ENCODE data around the gene PAPPA. TPM values are rescaled to one million over a fixed set of nuclear protein-coding genes. Genes with fewer than 3 reads are reported as not detected.
A peak's percentile ranks its signal among the peaks of the same experiment; 100 is the strongest.

The PAPPA gene
- total and polyA plus RNA-seq, 9 donors: 0.61 to 5.5 (median 2.6) TPM

GRCh38 chr9:116212986-116213692 lies 59.5 kb downstream of the PAPPA start:
- no peaks in the 10 kb centered on the region for H3K4me1 ChIP-seq (ENCODE audit: insufficient read depth)
- TF ChIP-seq EP300 (IDR thresholded peaks at IDR 0.05) (no peak), CTCF (IDR thresholded peaks at IDR 0.05) (no peak), POLR2A (IDR thresholded peaks at IDR 0.05) (no peak)
- no peaks in the 10 kb centered on the region for H3K9me3 ChIP-seq
- DNase-seq: no peak
- no peaks in the 10 kb centered on the region for H3K36me3 ChIP-seq
- intact Hi-C loops (cut with DNase I): no loop called here
- H3K27ac ChIP-seq: no peak overlapping the region
- no peaks in the 10 kb centered on the region for H3K27me3 ChIP-seq
- WGBS, 3 donors: 69 to 79% (median 70%) methylated on average over 2 of the region's 2 CpGs
- H3K4me3 ChIP-seq: no peak overlapping the region

- intact Hi-C loops (cut with DNase I): no loop called here
- Histone ChIP-seq H3K36me3 (no peaks in the 10 kb centered on the region), H3K27ac (no peak overlapping the region), H3K27me3 (no peaks in the 10 kb centered on the region), H3K4me3 (no peak overlapping the region), H3K4me1 (ENCODE audit: insufficient read depth) (no peaks in the 10 kb centered on the region), H3K9me3 (no peaks in the 10 kb centered on the region)
- TF ChIP-seq EP300 (IDR thresholded peaks at IDR 0.05) (no peak), CTCF (IDR thresholded peaks at IDR 0.05) (no peak), POLR2A (IDR thresholded peaks at IDR 0.05) (no peak)
- no peak for DNase-seq
- 71 to 78% (median 76%) methylated on average over 3 of the region's 3 CpGs for WGBS, 3 donors
These were observed 60.1 kb downstream of the PAPPA start for GRCh38 chr9:116213693-116214047.

GRCh38 chr9:116218399-116218798 lies 64.8 kb downstream of the PAPPA start:
- H3K27me3 ChIP-seq: no peaks in the 10 kb centered on the region
- H3K4me1 ChIP-seq (ENCODE audit: insufficient read depth): peaks cover 1% of the 10 kb centered on the region
- TF ChIP-seq POLR2A (IDR thresholded peaks at IDR 0.05) (no peak), CTCF (IDR thresholded peaks at IDR 0.05) (no peak), EP300 (IDR thresholded peaks at IDR 0.05) (no peak)
- no peak overlapping the region for H3K4me3 ChIP-seq
- DNase-seq: no peak
- 55 to 87% (median 75%) methylated on average over 1 of the region's 1 CpG for WGBS, 3 donors
- intact Hi-C loops (cut with DNase I): no loop called here
- H3K9me3 ChIP-seq: no peaks in the 10 kb centered on the region
- no peak overlapping the region for H3K27ac ChIP-seq
- H3K36me3 ChIP-seq: no peaks in the 10 kb centered on the region

GRCh38 chr9:116219686-116220085 lies 66.1 kb downstream of the PAPPA start:
- H3K36me3 ChIP-seq: no peaks in the 10 kb centered on the region
- H3K27ac ChIP-seq: no peak overlapping the region
- intact Hi-C loops (cut with DNase I): loop anchor here in 1 of 4 donors (10.0 kb wide), 1 partner anchor 45 kb away; no protein-coding TSS in a partner anchor
- H3K9me3 ChIP-seq: no peaks in the 10 kb centered on the region
- DNase-seq: peak in 1 of 5 donors; percentile 25
- 87 to 90% (median 90%) methylated on average over 11 of the region's 11 CpGs for WGBS, 3 donors
- no peak overlapping the region for H3K4me3 ChIP-seq
- no peaks in the 10 kb centered on the region for H3K27me3 ChIP-seq
- TF ChIP-seq POLR2A (IDR thresholded peaks at IDR 0.05): no peak
- TF ChIP-seq EP300 (IDR thresholded peaks at IDR 0.05): no peak
- no peak for TF ChIP-seq CTCF (IDR thresholded peaks at IDR 0.05)
- H3K4me1 ChIP-seq (ENCODE audit: insufficient read depth): peaks cover 1% of the 10 kb centered on the region
